Measurements from ENCODE around the gene TJP1.

DNA sequence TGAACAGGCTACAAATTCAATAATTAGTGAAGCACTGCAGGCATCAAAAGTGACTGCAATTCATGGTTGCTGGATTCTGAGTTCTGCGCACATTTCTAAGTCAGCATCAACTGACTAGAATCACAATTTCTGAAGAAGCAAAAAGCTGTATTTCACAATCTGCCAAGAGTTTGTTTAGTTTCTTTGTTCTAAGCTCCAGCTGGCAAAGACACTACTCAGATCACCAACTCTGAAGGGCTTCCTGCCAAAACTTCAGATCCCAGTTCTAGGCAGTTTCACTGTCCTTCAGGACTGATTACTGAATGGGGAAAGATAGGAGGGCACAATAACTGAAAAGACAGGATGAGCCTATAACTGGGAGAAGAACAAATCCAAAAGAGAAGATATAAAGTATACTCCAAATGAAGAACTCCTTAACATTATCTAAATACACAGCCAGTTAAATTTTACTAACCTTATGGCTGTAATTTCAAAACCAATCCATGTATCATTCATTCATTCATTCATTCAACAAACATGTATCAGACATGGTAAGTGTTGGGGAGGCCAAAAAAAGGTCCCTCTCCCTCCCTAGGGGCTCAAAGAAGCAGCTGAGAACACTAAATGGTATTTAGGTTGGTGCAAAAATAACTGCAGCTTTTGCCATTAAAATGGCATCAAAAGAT, 17.1 kb downstream of the TJP1 start:
- TF ChIP-seq POLR2A (IDR thresholded peaks at IDR 0.05) (no peak), CTCF (IDR thresholded peaks at IDR 0.05 in 4 of 5, conservative IDR thresholded peaks at IDR 0.05 in 1 of 5) (no peak)
